Right renal cortex interstitium (tissue), 3 donors: ENCODE results near the gene SORL1. TPM values are rescaled to one million over a fixed set of nuclear protein-coding genes. Genes with fewer than 3 reads are reported as not detected.

Source experiments
- DNase-seq, 3 donors: peaks; one replicate each; pipeline ENCODE4 v3.0.0-alpha.2; 2013; ENCODE audit warnings: low read depth in 3 of 3, low spot score in 2 of 3
- polyA plus RNA-seq, 3 donors: library from polyadenylated mRNA; unstranded; fragments of 120-200 nt; gene quantifications; one replicate each; pipeline ENCODE4 v1.2.1, GENCODE V29; 2013; ENCODE audit not compliant: insufficient read length in 3 of 3

Gene SORL1
- polyA plus RNA-seq, 3 donors = 34.7 to 53.5 (median 36.9) TPM

DNA sequence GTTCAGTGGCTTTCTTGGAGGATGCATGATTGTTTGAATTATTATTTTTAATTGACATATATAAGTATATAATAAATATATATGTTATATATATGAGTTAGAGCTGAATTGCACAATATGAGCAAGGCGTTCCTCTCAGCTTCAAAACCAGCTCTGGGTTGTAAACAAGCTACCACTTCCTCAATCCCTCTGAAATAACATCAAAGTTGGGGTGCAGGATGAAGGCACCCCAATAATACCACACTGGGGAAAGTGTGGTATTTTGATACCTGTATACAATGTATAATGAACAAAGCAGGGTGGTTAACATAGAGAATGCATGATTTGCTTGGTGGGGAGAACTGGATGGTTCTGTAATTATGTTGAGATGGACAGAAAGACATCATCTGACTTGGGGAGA lies 1.7 kb upstream of the SORL1 start:
- DNase-seq = no peak

DNA sequence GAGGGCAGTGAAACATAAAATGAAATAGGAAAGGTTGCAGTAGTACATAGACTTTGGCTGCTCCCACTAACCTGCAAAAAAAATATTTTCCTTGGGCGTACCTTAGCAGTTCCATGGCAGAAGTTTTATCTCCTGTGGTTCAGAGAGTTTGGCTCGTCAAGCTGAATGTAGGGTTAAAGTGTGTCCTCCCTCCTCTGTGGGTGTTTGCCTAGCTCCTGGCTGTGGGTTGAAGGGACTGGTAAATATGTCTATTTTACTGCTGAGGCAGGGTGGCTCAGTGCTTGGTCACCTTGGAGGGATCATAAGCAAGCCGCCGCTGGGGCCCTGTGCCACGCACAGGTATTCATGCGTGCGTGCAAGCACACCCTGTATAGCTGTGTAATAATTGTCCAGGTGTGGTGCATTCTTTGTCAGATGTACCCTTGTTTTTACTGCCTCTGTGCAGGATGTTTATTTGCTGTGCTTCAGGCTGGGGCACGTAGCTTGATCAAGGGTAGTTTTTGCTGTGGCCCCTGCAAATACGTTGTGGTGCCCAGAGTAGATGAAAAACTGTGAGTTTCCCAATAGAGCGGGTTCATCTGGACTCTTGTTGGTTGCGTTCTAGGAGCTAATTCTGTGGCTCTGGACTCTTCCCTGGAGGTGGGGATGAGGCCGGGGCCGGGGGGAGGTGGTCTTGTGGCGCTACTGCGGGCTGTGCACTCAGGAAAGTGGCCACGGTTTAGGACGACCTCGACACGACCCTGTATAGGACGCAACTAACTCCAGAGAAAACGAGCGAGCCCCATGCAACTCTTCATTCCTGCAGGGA lies 732 bp upstream of the SORL1 start:
- no peak for DNase-seq

DNA sequence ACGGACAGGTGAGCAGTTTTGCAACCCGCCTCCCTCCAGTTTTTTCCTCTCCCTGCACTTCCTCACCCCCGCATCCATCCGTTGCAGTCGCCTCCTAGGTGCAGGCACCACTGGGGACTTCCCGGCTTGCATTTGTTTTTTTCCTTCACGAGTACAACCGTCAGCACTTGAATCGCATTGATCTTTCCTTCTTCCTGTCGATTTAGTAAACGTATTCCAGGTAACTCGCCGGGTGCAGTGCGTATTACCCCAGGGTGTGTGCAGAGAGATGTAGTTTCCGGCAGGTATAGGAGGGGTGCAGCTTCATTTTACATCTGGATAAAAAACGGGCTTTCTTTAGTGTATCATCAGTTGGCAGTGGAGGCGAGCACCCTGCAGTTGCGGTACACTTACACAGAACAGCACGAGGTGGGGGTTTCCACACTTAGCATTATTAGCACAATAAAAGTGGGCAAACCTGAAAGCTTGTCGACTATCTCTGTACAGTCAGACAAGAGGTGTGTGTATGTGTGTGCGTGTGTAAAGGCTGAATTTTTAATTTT lies 566 bp downstream of the SORL1 start, which contains the start of gene SORL1-AS1:
Gene SORL1-AS1 (minus strand): TSS at position 359 of the 542 bp plus-strand sequence.
- DNase-seq = no peak

DNA sequence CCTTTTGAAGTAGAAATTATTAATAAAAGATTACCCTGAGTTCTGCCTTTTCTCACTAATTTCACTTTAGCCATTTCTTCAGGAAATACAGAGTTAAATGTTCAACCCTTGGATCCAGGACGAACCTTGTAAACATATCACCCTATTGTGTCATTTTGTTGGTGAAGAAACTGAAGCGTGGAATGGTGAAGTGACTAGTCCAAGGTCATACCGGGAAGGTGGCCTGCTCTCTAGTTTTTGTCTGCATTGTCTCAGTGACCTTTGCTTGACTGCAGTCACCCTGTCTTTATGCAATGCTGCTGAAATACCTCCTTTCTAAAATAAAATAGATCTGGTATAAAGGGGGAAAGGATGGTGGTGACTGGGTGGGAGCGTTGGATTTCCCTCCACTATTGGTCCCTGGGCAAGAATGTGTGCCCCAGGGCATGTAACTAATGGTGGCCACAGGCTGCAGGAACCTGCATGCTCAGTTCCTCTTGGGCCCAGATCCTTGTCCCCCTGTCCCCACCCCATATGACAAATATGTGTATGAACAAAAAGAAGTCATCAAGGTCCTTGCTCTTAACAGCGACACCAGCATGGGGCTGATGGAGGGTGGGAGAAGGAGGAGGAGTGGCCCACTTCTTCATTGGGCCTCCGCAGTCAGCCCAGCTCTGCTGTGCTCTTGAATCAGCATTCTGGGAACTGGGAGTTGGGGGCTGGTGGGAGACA lies 1.6 kb downstream of the SORL1 start:
- no peak for DNase-seq

DNA sequence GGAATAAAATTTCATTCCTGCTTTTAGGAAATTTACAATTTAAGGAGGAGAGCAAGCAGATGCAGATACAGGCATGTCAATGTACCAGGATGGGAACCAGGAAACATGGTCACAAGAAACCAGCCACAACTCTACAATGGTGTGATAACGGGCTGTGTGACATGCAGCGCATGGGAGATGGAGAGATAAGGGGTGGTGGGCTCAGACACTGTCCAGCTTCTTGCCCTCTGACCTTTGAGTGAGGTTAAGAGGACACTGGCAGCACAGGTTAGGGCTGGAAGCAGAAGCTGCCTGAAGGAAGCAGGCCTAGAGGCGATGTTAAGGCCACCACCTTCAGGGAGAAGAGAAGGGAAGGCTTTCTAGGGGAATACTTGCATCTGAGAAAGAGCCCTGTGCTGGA lies 3.0 kb downstream of the SORL1 start:
- DNase-seq = no peak

DNA sequence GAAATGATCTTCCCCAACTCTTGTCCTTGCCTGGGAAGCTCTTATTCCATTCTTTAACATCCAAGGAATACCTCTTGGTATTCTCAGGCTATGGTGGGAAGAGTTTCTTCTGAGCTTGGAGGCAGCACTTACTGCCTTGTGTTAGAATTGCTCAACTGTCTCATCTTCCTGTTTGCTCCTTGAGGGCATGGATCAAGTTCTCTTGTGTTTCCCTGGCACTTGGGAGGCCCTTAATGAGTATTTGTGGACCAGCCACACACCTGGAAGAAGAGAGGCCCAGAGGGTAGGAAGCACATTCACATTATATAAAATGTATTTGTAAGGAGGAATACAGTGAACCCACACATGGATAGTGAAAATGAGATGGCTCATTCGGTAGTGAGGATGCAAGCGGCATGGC lies 4.0 kb downstream of the SORL1 start:
- DNase-seq = no peak

DNA sequence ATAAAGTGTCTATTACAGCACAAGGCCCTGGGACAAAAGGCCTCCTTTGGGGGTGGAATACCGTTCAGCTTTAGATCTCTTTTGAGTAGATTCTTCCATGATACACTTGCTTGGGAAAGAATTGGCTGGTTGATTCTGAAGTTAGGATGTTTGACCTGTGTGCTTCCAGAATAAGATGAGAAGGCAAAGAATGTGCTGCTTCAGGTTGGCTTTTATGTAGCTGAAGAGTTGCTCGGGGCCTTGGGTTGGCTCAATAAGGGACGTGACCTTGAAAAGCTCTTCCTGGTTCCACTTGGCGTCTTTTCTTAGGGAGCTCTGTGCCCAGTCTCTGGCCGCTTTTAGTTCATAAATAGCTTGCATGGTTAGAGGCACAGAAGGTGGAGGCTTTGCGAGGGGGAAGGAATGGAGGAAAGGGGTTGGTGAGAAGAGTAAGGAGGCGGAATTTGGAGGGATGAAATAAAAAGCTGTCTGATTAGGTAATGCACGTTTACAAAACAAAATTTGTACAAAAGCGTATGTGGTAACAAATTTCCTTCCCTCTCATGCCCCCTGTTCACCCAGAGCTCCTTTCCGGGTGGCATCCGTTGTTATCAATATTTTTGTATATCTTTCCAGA lies 4.8 kb downstream of the SORL1 start:
- no peak for DNase-seq

DNA sequence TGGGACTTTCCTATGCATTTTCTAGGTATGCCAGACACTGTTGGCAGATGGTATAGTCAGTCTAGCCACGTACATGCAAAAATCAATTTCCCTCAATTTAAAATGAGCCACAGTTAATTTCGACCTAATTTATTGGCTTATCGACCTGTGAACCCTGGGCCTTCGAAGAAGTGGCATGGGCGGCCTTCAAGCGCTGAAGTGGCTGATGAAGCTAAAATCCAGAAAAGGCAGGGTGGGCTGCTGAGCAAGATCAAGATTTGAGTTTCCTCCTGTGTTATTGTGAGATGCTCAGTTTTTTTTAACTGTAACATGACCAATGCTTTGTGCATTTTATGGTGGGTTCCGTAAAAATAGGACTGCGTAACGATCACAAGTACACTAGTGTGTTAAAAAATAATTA lies 6.4 kb downstream of the SORL1 start:
- DNase-seq = no peak

DNA sequence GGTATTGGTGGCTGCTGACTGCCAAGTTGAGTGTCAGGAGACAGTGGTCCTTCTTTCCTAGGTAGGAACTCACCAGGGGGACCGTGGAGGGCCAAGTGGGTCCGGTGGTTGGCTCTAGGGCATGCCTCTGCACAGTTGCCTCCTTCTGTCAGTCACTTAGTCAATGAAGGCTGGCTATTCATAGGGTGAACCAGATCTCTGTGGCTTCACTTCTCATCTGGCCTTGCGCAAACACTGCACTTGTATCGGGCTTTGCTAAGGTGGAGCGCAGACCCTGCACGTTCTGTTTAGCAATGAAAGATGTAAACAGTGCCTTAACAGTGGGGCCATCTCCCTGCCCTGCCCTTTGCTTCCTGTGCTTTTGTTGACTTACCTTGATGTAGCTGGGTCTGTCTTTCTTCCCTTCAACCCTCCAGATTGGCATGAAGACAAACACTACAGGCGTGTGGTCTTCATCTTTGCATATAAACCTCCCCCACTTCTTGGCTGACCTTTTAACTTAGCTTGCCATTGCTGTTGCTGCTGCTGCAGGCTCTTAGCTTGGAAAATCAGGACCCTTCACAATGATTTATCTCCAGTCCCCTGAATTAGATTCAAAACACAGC lies 7.4 kb downstream of the SORL1 start:
- DNase-seq = no peak

DNA sequence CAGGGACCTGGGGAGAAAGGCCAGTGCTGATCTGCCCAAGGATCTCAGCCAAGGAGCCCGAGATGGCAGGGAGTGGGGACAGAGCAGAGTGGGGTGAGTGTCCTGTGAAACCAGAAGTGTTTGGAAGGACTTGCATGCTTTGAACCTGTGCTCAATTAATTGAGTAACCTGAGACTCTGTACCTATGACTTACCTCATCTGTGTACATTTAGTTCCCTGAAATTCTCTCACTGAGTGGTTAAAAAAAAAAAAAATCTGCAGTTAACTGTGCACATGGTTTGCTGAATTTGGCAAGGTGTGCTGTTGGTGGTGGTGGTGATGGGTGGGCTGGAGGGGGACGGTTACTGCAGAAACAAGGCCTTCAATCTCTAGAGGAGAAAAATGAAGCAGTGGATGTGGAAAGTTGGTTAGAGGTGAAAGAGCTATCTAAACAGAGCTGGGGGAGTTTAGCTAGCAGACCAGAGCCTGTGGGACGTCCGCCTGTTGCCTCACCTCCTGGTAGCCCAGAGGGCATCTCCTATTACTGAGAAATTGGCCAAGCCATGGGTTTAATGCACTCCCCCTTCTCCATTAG lies 8.9 kb downstream of the SORL1 start:
- peak in 1 of 3 donors; percentile 54 for DNase-seq

DNA sequence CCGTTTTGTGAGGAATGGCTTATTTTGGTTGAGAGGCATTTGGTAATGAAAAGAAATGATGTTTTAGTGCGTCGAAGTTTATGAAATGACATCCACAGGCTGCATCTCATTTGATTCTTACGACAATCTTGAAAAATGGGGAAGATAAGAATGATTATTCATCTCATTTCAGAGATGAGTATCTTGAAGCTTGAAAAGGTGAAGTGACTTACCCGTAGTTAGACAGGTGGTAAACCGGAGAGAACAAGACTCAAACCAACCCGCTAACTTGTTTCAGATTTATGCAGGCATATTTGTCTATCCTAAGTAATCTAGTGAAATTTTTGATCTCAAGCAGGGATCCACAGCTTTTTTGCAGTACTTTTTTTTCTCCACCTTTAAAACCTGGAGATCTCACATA lies 9.7 kb downstream of the SORL1 start:
- DNase-seq = no peak

DNA sequence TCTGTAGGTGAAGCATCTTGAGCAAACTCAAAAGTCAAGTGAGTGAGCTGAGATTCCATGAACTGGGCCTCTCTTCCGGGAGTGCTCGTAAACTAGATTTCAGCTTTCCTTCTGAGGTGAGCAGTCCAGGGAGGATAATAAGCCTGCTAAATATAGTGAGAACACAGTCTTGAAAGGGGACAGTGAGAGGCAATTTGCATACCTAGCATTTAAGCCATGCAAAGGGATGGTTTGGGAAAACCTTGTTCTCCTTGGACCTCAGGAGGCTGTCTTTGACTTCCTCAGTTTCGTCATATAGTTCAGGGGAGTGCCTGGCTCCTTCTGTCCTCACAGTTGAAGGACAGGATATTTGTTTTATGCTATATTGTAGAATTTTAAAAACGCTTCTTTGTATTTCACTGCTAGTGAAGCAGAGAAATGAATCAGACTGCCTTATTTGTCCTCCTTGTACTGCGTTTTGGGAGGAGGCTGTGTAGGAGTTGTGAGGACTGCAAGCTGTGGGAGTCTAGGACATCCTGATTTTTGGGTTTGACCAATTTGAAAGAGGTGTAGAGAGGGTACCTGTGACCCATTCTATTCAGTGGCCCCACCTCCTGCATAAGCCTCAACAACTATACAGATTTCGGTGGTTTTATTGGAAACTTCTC lies 11.7 kb downstream of the SORL1 start:
- no peak for DNase-seq

DNA sequence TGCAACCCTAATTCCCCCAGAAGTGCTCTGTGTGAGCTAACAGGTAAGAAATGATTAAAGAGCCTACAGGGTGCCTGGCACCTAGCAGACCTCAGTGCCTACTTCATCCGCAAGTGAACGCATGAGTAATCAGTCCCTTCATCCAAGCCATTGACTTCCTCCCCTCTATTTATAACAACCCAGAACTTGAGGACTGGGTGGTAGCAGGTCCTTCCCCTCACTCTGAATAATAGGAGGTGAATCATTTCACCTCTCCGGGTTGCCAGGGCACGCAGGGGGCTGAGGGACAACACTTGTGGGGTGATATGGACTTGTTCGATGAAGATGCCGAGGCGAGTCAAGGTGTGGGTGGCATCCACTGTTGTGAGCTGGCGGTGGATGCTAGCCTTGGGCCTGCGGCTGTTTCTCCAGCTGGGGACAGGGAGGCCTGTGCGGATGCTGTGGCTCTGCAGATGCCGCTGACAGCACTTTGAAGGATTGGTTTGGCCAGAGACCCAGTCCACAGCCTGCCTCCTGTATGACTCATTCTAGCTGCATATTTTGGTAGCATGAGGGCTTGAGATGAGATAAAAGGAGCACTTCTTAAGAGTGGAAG lies 12.3 kb downstream of the SORL1 start:
- DNase-seq = no peak

DNA sequence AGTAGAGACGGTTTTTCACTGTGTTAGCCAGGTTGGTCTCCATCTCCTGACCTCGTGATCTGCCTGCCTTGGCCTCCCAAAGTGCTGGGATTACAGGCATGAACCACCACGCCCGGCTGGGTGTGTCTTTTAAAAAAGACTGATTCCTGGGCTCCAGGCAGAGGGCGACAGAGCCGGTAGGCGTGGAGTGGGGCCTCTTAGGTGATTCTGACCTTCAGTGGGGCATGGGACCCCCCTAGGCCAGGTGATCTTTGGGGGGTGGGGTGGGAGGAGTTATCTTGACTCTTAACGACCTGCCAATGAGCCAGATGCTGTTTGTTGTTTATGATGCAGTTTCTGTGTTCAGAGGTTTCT lies 13.6 kb downstream of the SORL1 start:
- no peak for DNase-seq

DNA sequence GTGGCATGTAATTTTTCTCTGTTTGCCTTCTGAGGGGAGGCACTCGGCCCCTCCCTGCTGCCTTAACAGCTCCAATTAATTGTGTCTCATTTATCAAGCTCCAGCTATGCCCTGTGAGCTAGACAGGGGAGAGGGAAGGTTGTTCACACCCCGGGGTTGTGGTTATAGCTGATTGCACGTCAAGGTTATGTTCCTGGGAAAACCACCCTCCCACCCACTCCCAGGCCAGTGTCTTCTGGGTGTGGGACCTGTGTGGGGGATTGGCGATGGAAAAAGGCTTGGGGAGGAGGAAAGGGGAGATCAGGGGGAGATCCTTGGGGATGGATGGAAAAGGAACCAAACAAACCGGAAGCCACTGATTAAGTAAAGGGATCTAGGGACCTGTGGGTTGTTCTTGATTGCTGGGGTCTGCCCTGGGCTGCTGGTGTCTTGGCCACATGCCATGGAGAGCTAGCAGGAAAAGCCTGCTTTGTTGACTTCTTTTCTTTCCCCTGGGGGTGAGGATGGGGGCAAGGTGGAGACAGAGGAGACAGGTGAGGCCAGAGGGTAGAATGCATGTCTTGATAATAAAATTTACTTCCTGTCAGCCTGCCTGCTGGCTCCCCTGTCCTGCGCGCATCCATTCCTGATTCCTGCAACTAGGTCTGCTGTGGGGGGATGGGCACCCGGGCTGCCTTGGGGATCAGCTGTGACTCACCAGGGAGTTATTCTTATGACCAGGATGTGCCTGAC lies 14.1 kb downstream of the SORL1 start:
- DNase-seq = peak in 1 of 3 donors; percentile 53

DNA sequence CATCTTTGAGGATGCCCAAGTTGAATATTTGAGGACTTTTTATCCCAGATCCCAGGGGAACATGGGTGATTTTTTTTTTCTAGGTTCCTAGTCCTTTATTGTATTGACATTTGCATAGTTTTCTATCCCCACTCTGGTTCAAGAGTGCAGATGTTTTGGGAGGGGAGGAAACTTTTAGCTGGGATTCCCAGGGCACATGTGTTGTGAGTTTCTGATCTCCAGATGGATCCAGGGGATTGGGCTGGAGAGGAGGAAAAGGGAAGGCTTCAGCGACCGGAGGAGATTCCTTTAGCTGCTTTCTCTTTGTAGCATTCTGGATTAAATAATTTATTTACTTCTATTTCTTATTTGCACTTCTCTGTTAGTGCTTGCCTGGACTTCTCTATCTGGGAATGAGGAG lies 15.4 kb downstream of the SORL1 start:
- DNase-seq = no peak

DNA sequence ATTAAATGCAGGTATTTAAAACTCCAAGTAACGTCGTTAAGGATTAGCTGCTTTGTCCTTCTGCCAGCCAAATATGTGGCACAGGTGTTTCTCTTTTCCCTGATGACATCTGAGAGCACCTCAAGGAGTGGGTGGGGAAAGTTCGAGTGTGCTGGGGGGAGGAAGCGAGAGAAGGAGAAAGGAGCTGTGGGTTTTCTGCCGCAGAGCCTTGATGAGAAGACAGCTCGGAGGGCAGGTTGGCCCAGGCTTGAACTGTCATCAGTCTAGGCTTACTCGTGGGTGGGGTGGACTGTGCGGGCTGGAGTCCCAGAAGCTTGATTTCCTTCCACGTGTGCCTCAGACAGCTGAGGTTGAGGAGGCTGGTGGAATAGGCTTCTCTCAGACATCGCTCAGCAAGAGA lies 15.9 kb downstream of the SORL1 start:
- DNase-seq = no peak

DNA sequence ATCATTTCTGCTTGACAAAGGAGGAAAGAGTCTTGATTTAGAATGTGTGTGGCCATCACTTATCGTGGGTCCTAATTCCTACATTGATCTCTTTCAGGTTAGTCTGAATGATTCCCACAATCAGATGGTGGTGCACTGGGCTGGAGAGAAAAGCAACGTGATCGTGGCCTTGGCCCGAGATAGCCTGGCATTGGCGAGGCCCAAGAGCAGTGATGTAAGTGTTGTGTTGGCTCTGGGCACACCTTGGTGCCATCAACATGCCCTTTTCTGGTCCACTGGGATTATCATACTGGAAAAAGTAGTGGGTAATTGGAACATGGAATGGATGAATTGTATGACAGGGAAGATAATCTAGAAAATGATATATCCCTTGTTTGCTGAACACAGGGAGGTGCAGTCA lies 17.8 kb downstream of the SORL1 start:
- no peak for DNase-seq

DNA sequence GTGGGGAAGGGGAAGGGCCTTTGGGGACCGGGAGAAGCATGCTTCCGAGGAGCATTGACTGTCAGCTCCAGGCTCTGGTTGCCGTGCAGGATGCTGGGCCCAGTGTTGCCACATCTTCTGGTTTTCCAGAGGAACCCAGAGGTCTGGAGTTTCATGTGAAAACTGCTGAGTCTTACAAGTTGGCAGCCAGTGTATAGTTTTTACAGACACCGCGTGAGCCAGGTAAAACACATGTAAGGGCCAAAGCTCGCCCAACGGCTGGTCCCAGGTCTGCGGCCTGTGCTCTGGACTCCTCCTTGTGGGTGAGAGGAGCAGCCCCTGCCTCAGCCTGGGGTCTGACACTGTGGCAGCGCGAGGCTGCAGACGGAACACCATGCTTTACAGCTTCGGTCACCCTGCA lies 19.1 kb downstream of the SORL1 start:
- DNase-seq = no peak
